ENCODE measurements around the gene PPP1R14C.

GRCh38 chr6:150115769-150116168 is 27.1 kb upstream of the PPP1R14C start:
- TF ChIP-seq EZH2 (IDR thresholded peaks at IDR 0.05; ENCODE audit: borderline replicate concordance, low read depth, low read length, severe bottlenecking) (no peak), MAX (IDR thresholded peaks at IDR 0.05; ENCODE audit: insufficient read depth, insufficient read length) (no peak), POLR2AphosphoS5 (IDR thresholded peaks at IDR 0.05; ENCODE audit: insufficient read depth, low read depth, low read length) (no peak), POLR2A (IDR thresholded peaks at IDR 0.05; ENCODE audit: low read depth, low read length) (no peak), MYC (IDR thresholded peaks at IDR 0.05; ENCODE audit: low read depth, low read length) (no peak), CTCF (IDR thresholded peaks at IDR 0.05; ENCODE audit: extremely low read depth in 1 of 2, insufficient read depth in 1 of 2, low read depth in 1 of 2, low read length in 2 of 2) (no peak), JUN (IDR thresholded peaks at IDR 0.05; ENCODE audit: borderline replicate concordance, insufficient read depth, insufficient read length, low read depth) (no peak), FOS (IDR thresholded peaks at IDR 0.05; ENCODE audit: borderline replicate concordance, insufficient read depth, low read length) (no peak), GATA2 (IDR thresholded peaks at IDR 0.05; ENCODE audit: insufficient read depth, insufficient read length, low read depth, low read length) (no peak)

Data from endothelial cell of umbilical vein (primary cell).